GM12873 (cell line): Measurements from ENCODE around the gene MYO5C.
A peak's percentile ranks its signal among the peaks of the same experiment; 100 is the strongest.

Source experiments
- TF ChIP-seq, protein P1 (sequence below): IDR thresholded peaks from 2 replicates; pipeline ENCODE4 v1.5.1; 2012; ENCODE audit warnings: low read depth, mild to moderate bottlenecking, moderate library complexity, low read length, control low read depth; ENCODE audit not compliant: insufficient read depth; ENCODE audit errors: missing control alignments

The MYO5C gene

DNA sequence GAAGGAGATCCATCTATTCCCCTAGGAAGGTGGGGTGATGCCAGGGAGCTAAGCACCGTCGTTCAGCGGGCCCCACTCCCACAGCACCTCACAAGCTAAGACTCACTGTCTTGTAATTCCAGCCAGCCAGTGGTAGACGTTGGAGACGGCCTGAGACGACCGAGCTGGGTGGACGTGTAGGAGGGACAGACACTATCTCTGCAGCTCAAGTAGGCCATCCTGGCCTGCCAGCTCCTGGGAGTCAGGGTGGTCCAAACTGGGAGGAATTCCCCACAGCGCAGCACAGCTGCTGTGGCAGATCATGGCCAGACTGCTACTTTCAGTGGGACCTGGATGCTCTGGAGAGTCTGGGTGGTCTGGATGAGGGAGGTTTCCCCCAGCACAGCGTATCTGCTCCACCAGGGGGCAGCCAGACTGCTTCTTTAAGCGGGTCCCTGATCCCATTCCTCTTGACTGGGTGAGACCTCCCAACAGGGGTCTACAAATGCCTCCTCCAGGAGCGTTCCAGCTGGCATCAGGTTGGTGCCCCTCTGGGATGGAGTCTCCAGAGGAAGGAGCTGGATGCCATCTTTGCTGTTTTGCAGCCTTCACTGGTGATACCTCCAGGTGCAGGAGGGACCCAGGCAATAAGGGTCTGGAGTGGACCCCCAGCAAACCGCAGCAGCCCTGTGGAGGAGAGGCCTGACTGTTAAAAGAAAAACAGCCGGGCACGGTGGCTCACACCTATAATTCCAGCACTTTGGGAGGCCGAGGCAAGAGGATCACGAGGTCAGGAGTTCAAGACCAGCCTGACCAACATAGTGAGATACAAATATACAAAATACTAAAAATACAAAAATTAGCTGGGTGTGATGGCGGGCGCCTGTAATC lies 132.0 kb downstream of the MYO5C start:
- TF ChIP-seq, protein P1, sequence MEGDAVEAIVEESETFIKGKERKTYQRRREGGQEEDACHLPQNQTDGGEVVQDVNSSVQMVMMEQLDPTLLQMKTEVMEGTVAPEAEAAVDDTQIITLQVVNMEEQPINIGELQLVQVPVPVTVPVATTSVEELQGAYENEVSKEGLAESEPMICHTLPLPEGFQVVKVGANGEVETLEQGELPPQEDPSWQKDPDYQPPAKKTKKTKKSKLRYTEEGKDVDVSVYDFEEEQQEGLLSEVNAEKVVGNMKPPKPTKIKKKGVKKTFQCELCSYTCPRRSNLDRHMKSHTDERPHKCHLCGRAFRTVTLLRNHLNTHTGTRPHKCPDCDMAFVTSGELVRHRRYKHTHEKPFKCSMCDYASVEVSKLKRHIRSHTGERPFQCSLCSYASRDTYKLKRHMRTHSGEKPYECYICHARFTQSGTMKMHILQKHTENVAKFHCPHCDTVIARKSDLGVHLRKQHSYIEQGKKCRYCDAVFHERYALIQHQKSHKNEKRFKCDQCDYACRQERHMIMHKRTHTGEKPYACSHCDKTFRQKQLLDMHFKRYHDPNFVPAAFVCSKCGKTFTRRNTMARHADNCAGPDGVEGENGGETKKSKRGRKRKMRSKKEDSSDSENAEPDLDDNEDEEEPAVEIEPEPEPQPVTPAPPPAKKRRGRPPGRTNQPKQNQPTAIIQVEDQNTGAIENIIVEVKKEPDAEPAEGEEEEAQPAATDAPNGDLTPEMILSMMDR = peak; percentile 54

DNA sequence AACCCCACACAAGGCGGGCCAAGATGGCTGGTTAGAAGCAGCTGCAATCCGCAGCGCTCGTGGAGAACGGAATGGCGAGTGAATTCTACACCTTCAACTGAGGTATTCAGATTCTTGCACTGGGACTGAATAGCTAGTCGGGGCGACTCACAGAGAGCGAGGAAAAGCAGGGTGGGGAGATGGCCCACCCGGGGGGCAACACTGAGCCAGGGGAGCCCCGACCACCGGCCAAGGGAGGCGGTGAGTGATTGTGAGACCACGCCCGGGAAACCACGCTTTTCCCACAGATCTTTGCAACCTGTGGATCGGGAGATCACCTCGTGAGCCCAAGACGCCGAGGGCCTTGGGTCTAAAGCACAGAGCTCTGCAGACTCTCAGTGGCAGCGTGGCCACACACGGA lies 132.7 kb downstream of the MYO5C start:
- TF ChIP-seq, protein P1 = no peak

DNA sequence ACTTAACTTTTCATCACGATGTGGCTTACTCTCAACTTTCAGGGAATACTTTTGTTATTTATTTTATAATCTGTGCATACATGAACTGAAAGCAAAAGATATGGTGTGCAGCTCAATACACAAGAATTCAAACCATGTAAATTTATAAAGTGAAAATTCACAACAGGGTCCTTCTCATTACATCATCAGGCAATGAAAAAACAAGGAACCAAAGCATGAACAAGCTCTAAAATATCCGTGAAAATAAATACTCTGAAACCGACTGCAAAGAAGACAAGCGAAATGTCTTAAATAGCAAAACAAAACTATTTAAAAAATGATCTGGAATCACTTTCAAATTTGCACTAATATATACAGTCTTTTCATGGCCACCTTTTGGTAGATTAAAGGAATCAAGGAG lies 133.3 kb downstream of the MYO5C start:
- TF ChIP-seq, protein P1 = no peak

DNA sequence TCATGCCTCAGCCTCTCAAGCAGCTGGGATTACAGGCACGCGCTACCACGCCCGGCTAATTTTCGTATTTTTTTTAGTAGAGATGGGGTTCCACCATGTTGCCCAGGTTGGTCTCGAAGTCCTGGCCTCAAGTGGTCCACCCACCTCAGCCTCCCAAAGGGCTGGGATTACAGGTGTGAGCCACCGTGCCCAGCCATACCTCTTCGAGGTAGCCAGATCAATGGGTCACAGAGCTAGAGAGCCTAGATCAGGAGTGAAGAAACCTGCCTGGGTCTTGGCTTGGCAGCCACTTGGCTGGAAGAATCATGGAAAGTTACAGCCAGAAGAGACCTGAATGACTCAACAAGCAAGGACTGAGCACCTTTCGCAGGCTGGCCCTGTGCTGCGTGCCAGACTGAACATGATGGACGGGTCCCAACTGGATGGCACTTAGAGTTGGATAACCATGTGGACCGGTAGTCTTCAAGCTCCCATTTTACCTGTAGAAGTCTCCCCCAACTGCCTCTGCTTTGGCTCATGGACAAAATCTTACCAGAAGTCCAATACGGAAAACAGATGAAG lies 134.1 kb downstream of the MYO5C start:
- TF ChIP-seq, protein P1 = no peak

DNA sequence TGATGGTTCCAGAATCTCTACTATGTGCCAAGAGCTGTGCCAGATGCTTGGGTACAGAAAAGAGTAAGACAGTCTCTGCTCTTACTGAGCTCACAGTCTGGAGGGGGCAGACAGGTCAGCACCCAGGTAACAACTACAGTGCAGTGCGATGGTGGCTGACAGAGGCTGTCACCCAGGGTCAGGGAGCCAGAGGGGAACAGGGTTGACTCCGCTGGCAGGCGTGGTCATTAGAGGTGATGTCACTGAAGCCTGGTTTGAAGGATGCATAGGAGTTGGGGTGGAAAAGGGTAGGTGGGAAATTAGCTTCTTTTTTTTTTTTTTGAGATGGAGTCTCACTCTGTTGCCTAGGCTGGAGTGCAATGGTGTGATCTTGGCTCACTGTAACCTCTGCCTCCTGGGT lies 136.0 kb downstream of the MYO5C start:
- TF ChIP-seq, protein P1 = no peak

DNA sequence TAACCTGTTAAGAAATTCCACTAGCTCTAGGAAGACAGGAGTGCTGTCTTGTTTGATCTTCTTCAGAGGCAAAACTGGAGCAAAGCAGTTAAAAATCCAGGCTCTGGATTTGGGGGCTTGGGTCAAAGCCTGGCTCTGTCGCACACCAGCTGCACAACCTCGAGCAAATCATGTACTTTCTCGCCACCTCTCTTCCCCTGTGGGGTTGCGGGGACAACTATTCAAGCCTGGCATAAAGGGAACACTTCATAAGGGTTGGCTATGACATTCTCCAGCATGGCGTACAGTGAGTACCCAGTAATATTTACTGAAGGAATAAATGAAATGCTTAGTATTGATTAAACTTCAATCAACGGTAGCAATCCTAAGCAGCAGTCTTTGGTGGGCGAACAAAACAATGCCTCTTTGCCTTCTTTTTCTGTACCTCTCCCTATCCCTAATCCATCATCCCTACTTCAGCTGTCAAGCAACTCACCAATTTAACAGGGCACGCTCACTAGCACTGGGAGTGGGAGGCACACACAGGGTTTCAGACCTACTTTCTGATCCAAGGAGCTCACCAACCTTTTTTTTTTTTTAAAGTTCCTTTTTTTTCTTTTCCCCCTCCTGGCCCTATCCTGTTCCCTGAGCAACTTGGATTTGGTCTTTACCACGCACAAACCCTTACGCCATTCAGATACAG lies 137.4 kb downstream of the MYO5C start:
- TF ChIP-seq, protein P1 = no peak

DNA sequence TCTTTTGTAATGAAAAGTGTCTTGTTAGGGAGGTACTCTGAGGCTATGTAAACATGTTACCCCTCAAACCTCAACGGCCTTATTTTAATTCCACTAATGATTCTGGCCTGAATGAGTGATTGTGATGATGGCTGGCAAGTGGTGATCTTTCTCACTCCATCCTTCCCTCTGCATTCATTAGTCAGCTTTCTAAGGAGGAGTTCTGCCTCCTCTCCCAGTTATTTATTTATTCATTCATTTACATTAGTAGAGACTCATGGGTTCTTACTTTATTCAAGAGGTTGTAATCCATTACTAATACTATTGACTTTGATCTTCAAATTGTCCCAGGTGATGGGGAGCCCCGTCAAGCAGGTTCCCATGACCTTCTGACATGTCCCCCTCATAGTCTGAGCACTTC lies 139.7 kb downstream of the MYO5C start:
- TF ChIP-seq, protein P1 = no peak
